Liver (tissue), 3 donors: Measurements from ENCODE around the gene NTN3.

Source experiments
- EGR1 ChIP-seq, 2 donors: IDR thresholded peaks; 2 replicates each; pipeline ENCODE4 v1.6.1; 2016 to 2018; ENCODE audit warnings: antibody characterized with exemption in 2 of 2, low read depth in 2 of 2
- FOXA1 ChIP-seq: IDR thresholded peaks from 2 replicates; pipeline ENCODE4 v1.6.1; 2016; ENCODE audit warnings: antibody characterized with exemption
- JUND ChIP-seq, 2 donors: IDR thresholded peaks; 2 replicates each; pipeline ENCODE4 v1.6.1; 2016; ENCODE audit warnings: antibody characterized with exemption in 2 of 2
- RAD21 ChIP-seq, 2 donors: IDR thresholded peaks; 2 replicates each; pipeline ENCODE4 v1.6.1; 2016; ENCODE audit warnings: antibody characterized with exemption in 2 of 2, mild to moderate bottlenecking in 2 of 2
- SP1 ChIP-seq: IDR thresholded peaks from 2 replicates; pipeline ENCODE4 v1.6.1; 2018; ENCODE audit warnings: antibody characterized with exemption, mild to moderate bottlenecking
- TAF1 ChIP-seq: conservative IDR thresholded peaks from 2 replicates; pipeline ENCODE4 v1.6.1; 2016; ENCODE audit warnings: antibody characterized with exemption, mild to moderate bottlenecking
- YY1 ChIP-seq: IDR thresholded peaks from 2 replicates; pipeline ENCODE4 v1.6.1; 2016; ENCODE audit warnings: antibody characterized with exemption, mild to moderate bottlenecking
- TF ChIP-seq, protein P1 (sequence below): fragments of 150-350 bp; IDR thresholded peaks from 2 replicates; pipeline ENCODE4 v1.5.1; 2017; ENCODE audit warnings: improper control_type of control experiment, low read depth, low read length; ENCODE audit not compliant: missing input control
- TF ChIP-seq, protein P2 (sequence below): IDR thresholded peaks from 2 replicates; pipeline ENCODE4 v1.6.1; 2016; ENCODE audit warnings: antibody characterized with exemption
- TF ChIP-seq, protein P3 (sequence below): IDR thresholded peaks from 2 replicates; pipeline ENCODE4 v1.6.1; 2016; ENCODE audit warnings: antibody characterized with exemption, mild to moderate bottlenecking
- TF ChIP-seq, protein P4 (sequence below): IDR thresholded peaks from 2 replicates; pipeline ENCODE4 v1.6.1; 2016; ENCODE audit warnings: antibody characterized with exemption
- TF ChIP-seq, protein P5 (sequence below): IDR thresholded peaks from 2 replicates; pipeline ENCODE4 v1.6.1; 2016; ENCODE audit warnings: antibody characterized with exemption
- donor health status: healthy.
- donor health status: healthy.

DNA sequence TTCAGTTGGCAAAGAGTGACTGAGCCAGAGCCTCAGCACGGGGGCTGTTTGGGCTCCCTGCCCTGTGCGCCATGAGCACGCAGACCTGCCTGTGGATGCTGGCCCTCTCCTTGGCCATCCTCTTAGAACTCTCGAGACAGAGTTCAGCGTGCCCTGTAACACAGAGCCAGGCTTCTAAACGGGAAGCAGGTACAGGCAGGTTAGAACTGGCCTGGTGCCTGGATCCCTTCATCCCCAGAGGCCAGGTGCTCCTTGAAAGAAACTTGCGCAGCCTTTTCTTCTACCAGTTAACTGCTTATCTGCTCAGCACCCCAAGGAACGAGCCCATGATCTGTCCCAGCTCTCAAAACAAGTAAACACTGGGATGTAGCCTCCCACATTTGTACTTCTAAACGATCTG lies 35.0 kb upstream of the NTN3 start:
- TF ChIP-seq, protein P1, sequence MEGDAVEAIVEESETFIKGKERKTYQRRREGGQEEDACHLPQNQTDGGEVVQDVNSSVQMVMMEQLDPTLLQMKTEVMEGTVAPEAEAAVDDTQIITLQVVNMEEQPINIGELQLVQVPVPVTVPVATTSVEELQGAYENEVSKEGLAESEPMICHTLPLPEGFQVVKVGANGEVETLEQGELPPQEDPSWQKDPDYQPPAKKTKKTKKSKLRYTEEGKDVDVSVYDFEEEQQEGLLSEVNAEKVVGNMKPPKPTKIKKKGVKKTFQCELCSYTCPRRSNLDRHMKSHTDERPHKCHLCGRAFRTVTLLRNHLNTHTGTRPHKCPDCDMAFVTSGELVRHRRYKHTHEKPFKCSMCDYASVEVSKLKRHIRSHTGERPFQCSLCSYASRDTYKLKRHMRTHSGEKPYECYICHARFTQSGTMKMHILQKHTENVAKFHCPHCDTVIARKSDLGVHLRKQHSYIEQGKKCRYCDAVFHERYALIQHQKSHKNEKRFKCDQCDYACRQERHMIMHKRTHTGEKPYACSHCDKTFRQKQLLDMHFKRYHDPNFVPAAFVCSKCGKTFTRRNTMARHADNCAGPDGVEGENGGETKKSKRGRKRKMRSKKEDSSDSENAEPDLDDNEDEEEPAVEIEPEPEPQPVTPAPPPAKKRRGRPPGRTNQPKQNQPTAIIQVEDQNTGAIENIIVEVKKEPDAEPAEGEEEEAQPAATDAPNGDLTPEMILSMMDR = no peak
- TF ChIP-seq, protein P2, sequence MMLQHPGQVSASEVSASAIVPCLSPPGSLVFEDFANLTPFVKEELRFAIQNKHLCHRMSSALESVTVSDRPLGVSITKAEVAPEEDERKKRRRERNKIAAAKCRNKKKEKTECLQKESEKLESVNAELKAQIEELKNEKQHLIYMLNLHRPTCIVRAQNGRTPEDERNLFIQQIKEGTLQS = no peak
- TF ChIP-seq FOXA1 (no peak), RAD21 (IDR thresholded peaks at IDR 0.05) (no peak), SP1 (no peak), JUND (IDR thresholded peaks at IDR 0.05) (no peak), TAF1 (no peak), EGR1 (IDR thresholded peaks at IDR 0.05; ENCODE audit: low read depth in 2 of 2) (no peak), YY1 (no peak)
- TF ChIP-seq, protein P3, sequence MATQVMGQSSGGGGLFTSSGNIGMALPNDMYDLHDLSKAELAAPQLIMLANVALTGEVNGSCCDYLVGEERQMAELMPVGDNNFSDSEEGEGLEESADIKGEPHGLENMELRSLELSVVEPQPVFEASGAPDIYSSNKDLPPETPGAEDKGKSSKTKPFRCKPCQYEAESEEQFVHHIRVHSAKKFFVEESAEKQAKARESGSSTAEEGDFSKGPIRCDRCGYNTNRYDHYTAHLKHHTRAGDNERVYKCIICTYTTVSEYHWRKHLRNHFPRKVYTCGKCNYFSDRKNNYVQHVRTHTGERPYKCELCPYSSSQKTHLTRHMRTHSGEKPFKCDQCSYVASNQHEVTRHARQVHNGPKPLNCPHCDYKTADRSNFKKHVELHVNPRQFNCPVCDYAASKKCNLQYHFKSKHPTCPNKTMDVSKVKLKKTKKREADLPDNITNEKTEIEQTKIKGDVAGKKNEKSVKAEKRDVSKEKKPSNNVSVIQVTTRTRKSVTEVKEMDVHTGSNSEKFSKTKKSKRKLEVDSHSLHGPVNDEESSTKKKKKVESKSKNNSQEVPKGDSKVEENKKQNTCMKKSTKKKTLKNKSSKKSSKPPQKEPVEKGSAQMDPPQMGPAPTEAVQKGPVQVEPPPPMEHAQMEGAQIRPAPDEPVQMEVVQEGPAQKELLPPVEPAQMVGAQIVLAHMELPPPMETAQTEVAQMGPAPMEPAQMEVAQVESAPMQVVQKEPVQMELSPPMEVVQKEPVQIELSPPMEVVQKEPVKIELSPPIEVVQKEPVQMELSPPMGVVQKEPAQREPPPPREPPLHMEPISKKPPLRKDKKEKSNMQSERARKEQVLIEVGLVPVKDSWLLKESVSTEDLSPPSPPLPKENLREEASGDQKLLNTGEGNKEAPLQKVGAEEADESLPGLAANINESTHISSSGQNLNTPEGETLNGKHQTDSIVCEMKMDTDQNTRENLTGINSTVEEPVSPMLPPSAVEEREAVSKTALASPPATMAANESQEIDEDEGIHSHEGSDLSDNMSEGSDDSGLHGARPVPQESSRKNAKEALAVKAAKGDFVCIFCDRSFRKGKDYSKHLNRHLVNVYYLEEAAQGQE = no peak
- TF ChIP-seq, protein P4, sequence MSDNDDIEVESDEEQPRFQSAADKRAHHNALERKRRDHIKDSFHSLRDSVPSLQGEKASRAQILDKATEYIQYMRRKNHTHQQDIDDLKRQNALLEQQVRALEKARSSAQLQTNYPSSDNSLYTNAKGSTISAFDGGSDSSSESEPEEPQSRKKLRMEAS = no peak
- TF ChIP-seq, protein P5, sequence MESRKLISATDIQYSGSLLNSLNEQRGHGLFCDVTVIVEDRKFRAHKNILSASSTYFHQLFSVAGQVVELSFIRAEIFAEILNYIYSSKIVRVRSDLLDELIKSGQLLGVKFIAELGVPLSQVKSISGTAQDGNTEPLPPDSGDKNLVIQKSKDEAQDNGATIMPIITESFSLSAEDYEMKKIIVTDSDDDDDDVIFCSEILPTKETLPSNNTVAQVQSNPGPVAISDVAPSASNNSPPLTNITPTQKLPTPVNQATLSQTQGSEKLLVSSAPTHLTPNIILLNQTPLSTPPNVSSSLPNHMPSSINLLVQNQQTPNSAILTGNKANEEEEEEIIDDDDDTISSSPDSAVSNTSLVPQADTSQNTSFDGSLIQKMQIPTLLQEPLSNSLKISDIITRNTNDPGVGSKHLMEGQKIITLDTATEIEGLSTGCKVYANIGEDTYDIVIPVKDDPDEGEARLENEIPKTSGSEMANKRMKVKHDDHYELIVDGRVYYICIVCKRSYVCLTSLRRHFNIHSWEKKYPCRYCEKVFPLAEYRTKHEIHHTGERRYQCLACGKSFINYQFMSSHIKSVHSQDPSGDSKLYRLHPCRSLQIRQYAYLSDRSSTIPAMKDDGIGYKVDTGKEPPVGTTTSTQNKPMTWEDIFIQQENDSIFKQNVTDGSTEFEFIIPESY = no peak
